GM23338 (cell line): ENCODE measurements around the gene LPAR1.

Experiments
- EZH2 ChIP-seq: fragments of 200-600 bp; sonication (generic); IDR thresholded peaks from one replicate; pipeline ENCODE4 v1.8.0; 2017; ENCODE audit warnings: antibody characterized with exemption, mild to moderate bottlenecking, low read depth; ENCODE audit not compliant: unreplicated experiment
- POLR2AphosphoS5 ChIP-seq: IDR thresholded peaks from 2 replicates; pipeline ENCODE4 v1.6.1; 2016; ENCODE audit warnings: antibody characterized with exemption, low read depth
- STAT1 ChIP-seq: IDR thresholded peaks from one replicate; pipeline ENCODE4 v1.6.1; 2016; ENCODE audit warnings: antibody characterized with exemption; ENCODE audit not compliant: unreplicated experiment
- TF ChIP-seq, protein P1 (sequence below), 2 experiments: fragments of 200-600 bp in 1 of 2; sonication (generic) in 1 of 2; conservative IDR thresholded peaks; 2 replicates each; pipeline versions ENCODE4 v1.5.1 to v1.6.1; 2016 to 2017; ENCODE audit warnings: antibody characterized with exemption in 2 of 2, low read depth in 2 of 2, mild to moderate bottlenecking in 2 of 2, moderate library complexity in 1 of 2
- TF ChIP-seq, protein P2 (sequence below): fragments of 250-450 bp; sonication (Bioruptor Pico); IDR thresholded peaks from 2 replicates; pipeline ENCODE4 v1.5.0; 2020; ENCODE audit warnings: mild to moderate bottlenecking, moderate library complexity
- TF ChIP-seq, protein P3 (sequence below): IDR thresholded peaks from one replicate; pipeline ENCODE4 v1.6.1; 2018; ENCODE audit warnings: antibody characterized with exemption; ENCODE audit not compliant: unreplicated experiment

DNA sequence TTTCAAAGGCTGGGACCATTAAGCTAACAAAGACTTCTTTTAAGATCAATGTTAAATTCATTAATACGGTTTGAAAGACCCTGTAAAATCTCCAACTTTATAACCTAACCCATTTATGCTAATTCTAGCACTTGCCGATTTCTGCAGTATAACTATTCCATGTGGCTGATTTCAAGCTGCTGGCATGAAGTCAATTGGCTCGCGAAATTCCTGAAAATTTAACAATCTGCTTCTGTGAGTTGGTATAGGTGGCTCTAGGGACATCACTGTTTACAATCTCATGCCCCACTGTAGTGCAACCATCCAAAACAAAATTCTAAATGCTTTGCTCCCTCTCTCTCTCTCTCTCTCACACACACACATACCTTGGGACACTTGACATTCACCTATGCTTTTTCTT lies 70.2 kb downstream of the LPAR1 start:
- TF ChIP-seq, protein P1, sequence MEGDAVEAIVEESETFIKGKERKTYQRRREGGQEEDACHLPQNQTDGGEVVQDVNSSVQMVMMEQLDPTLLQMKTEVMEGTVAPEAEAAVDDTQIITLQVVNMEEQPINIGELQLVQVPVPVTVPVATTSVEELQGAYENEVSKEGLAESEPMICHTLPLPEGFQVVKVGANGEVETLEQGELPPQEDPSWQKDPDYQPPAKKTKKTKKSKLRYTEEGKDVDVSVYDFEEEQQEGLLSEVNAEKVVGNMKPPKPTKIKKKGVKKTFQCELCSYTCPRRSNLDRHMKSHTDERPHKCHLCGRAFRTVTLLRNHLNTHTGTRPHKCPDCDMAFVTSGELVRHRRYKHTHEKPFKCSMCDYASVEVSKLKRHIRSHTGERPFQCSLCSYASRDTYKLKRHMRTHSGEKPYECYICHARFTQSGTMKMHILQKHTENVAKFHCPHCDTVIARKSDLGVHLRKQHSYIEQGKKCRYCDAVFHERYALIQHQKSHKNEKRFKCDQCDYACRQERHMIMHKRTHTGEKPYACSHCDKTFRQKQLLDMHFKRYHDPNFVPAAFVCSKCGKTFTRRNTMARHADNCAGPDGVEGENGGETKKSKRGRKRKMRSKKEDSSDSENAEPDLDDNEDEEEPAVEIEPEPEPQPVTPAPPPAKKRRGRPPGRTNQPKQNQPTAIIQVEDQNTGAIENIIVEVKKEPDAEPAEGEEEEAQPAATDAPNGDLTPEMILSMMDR (conservative IDR thresholded peaks at IDR 0.05; ENCODE audit: low read depth in 2 of 2): no peak
- TF ChIP-seq POLR2AphosphoS5 (no peak), EZH2 (no peak), STAT1 (no peak)
- TF ChIP-seq, protein P2, sequence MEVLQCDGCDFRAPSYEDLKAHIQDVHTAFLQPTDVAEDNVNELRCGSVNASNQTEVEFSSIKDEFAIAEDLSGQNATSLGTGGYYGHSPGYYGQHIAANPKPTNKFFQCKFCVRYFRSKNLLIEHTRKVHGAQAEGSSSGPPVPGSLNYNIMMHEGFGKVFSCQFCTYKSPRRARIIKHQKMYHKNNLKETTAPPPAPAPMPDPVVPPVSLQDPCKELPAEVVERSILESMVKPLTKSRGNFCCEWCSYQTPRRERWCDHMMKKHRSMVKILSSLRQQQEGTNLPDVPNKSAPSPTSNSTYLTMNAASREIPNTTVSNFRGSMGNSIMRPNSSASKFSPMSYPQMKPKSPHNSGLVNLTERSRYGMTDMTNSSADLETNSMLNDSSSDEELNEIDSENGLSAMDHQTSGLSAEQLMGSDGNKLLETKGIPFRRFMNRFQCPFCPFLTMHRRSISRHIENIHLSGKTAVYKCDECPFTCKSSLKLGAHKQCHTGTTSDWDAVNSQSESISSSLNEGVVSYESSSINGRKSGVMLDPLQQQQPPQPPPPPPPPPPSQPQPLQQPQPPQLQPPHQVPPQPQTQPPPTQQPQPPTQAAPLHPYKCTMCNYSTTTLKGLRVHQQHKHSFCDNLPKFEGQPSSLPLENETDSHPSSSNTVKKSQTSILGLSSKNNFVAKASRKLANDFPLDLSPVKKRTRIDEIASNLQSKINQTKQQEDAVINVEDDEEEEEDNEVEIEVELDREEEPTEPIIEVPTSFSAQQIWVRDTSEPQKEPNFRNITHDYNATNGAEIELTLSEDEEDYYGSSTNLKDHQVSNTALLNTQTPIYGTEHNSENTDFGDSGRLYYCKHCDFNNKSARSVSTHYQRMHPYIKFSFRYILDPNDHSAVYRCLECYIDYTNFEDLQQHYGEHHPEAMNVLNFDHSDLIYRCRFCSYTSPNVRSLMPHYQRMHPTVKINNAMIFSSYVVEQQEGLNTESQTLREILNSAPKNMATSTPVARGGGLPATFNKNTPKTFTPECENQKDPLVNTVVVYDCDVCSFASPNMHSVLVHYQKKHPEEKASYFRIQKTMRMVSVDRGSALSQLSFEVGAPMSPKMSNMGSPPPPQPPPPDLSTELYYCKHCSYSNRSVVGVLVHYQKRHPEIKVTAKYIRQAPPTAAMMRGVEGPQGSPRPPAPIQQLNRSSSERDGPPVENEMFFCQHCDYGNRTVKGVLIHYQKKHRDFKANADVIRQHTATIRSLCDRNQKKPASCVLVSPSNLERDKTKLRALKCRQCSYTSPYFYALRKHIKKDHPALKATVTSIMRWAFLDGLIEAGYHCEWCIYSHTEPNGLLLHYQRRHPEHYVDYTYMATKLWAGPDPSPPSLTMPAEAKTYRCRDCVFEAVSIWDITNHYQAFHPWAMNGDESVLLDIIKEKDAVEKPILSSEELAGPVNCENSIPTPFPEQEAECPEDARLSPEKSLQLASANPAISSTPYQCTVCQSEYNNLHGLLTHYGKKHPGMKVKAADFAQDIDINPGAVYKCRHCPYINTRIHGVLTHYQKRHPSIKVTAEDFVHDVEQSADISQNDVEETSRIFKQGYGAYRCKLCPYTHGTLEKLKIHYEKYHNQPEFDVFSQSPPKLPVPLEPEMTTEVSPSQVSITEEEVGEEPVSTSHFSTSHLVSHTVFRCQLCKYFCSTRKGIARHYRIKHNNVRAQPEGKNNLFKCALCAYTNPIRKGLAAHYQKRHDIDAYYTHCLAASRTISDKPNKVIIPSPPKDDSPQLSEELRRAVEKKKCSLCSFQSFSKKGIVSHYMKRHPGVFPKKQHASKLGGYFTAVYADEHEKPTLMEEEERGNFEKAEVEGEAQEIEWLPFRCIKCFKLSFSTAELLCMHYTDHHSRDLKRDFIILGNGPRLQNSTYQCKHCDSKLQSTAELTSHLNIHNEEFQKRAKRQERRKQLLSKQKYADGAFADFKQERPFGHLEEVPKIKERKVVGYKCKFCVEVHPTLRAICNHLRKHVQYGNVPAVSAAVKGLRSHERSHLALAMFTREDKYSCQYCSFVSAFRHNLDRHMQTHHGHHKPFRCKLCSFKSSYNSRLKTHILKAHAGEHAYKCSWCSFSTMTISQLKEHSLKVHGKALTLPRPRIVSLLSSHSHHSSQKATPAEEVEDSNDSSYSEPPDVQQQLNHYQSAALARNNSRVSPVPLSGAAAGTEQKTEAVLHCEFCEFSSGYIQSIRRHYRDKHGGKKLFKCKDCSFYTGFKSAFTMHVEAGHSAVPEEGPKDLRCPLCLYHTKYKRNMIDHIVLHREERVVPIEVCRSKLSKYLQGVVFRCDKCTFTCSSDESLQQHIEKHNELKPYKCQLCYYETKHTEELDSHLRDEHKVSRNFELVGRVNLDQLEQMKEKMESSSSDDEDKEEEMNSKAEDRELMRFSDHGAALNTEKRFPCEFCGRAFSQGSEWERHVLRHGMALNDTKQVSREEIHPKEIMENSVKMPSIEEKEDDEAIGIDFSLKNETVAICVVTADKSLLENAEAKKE (CRISPR knock-in tag): no peak
- TF ChIP-seq, protein P3, sequence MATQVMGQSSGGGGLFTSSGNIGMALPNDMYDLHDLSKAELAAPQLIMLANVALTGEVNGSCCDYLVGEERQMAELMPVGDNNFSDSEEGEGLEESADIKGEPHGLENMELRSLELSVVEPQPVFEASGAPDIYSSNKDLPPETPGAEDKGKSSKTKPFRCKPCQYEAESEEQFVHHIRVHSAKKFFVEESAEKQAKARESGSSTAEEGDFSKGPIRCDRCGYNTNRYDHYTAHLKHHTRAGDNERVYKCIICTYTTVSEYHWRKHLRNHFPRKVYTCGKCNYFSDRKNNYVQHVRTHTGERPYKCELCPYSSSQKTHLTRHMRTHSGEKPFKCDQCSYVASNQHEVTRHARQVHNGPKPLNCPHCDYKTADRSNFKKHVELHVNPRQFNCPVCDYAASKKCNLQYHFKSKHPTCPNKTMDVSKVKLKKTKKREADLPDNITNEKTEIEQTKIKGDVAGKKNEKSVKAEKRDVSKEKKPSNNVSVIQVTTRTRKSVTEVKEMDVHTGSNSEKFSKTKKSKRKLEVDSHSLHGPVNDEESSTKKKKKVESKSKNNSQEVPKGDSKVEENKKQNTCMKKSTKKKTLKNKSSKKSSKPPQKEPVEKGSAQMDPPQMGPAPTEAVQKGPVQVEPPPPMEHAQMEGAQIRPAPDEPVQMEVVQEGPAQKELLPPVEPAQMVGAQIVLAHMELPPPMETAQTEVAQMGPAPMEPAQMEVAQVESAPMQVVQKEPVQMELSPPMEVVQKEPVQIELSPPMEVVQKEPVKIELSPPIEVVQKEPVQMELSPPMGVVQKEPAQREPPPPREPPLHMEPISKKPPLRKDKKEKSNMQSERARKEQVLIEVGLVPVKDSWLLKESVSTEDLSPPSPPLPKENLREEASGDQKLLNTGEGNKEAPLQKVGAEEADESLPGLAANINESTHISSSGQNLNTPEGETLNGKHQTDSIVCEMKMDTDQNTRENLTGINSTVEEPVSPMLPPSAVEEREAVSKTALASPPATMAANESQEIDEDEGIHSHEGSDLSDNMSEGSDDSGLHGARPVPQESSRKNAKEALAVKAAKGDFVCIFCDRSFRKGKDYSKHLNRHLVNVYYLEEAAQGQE: no peak
